Stomach (tissue), 9 donors: Measurements from ENCODE around the gene ABCA12. TPM values are rescaled to one million over a fixed set of nuclear protein-coding genes. Genes with fewer than 3 reads are reported as not detected.

ENCODE experiments used
- DNase-seq, 2 donors: peaks; one replicate each; pipeline versions ENCODE4 v3.0.0 to v3.0.0-alpha.2; 2013 to 2019
- H3K27ac ChIP-seq, 5 donors: fragments of 200-600 bp in 4 of 5; sonication (generic) in 4 of 5; one replicate each; pipeline ENCODE4 v1.5.1; 2013 to 2019; ENCODE audit warnings: mild to moderate bottlenecking in 1 of 5, moderate library complexity in 1 of 5
- H3K27me3 ChIP-seq, 3 donors: fragments of 200-600 bp; sonication (generic); one replicate each; pipeline ENCODE4 v1.5.1; 2017 to 2019; ENCODE audit warnings: mixed run types in 1 of 3
- H3K36me3 ChIP-seq, 4 donors: fragments of 200-600 bp; sonication (generic); 1 replicate in 3 of 4; 2 replicates in 1 of 4; pipeline ENCODE4 v1.5.1; 2016 to 2019
- H3K4me1 ChIP-seq, 4 donors: fragments of 200-600 bp; sonication (generic); one replicate each; pipeline ENCODE4 v1.5.1; 2016 to 2019
- H3K4me3 ChIP-seq, 4 donors: fragments of 200-600 bp; sonication (generic) in 3 of 4; one replicate each; pipeline ENCODE4 v1.5.1; 2016 to 2019; ENCODE audit warnings: mild to moderate bottlenecking in 1 of 4
- H3K9me3 ChIP-seq, 4 donors: fragments of 200-600 bp; sonication (generic); one replicate each; pipeline ENCODE4 v1.5.1; 2016 to 2019
- EP300 ChIP-seq: sonication (generic); formaldehyde crosslinking; IDR thresholded peaks from one replicate; pipeline ENCODE4 v1.6.1; 2017; ENCODE audit warnings: antibody characterized with exemption
- POLR2A ChIP-seq, 4 donors: fragments of 450-650 bp; IDR thresholded peaks; one replicate each; pipeline ENCODE4 v1.6.1; 2016; ENCODE audit warnings: antibody characterized with exemption in 4 of 4, control low read depth in 2 of 4, mild to moderate bottlenecking in 1 of 4, moderate library complexity in 1 of 4
- POLR2AphosphoS5 ChIP-seq, 3 donors: sonication (generic); formaldehyde crosslinking; IDR thresholded peaks; one replicate each; pipeline ENCODE4 v1.6.1; 2016; ENCODE audit warnings: antibody characterized with exemption in 3 of 3
- WGBS, 5 donors: extraction: QIAGEN DNeasy Blood & Tissue Kit in 3 of 5; methylation state at CpG; one replicate each; pipeline versions ENCODE4 v1.1.5 to v1.1.7; 2013 to 2018; 5-methylcytosine and 5-hydroxymethylcytosine counted together
- intact Hi-C: fragments of 100-400 bp; cut with DNase I; formaldehyde crosslinking; loops from one replicate; pipeline ENCODE4 v1.15.1; 2023; ENCODE audit warnings: low total_unique reads
- polyA plus RNA-seq, 3 donors: library from polyadenylated mRNA; stranded (reverse); fragments of 200-250 nt; gene quantifications; one replicate each; pipeline ENCODE4 v1.2.3, GENCODE V29; 2013
- total RNA-seq, 5 donors: library from RNA; depleted of rRNA; stranded (reverse); fragments of >200 nt; gene quantifications; one replicate each; pipeline versions ENCODE4 v1.1.0 to v1.2.3, GENCODE V29; 2014 to 2016
- TF ChIP-seq, protein P1 (sequence below), 7 experiments: fragments of 450-650 bp in 4 of 7; fragments of 200-600 bp in 3 of 7; sonication (generic) in 3 of 7; IDR thresholded peaks; one replicate each; pipeline ENCODE4 v1.5.1; 2016 to 2019; ENCODE audit warnings: antibody characterized with exemption in 7 of 7, control low read depth in 2 of 7, mild to moderate bottlenecking in 1 of 7
- donor health status: healthy with polysubstance abuse.
- donor health status: Bipolar disorder and iron deficiency.
- donor health status: healthy.

The ABCA12 gene
- total and polyA plus RNA-seq, 8 donors = under 0.01 to 1.8 (median 0.15) TPM; not detected in 4

- 59 to 91% (median 80%) methylated on average over 2 of the region's 2 CpGs for WGBS, 5 donors
- no peaks in the 10 kb centered on the region for H3K27me3 ChIP-seq
- intact Hi-C loops = no loop called here
- DNase-seq = no peak
- no peak overlapping the region for H3K27ac ChIP-seq
- H3K36me3 ChIP-seq = no peaks in the 10 kb centered on the region
- no peaks in the 10 kb centered on the region for H3K9me3 ChIP-seq
- no peaks in the 10 kb centered on the region for H3K4me1 ChIP-seq
- H3K4me3 ChIP-seq = no peak overlapping the region
- TF ChIP-seq, protein P1, sequence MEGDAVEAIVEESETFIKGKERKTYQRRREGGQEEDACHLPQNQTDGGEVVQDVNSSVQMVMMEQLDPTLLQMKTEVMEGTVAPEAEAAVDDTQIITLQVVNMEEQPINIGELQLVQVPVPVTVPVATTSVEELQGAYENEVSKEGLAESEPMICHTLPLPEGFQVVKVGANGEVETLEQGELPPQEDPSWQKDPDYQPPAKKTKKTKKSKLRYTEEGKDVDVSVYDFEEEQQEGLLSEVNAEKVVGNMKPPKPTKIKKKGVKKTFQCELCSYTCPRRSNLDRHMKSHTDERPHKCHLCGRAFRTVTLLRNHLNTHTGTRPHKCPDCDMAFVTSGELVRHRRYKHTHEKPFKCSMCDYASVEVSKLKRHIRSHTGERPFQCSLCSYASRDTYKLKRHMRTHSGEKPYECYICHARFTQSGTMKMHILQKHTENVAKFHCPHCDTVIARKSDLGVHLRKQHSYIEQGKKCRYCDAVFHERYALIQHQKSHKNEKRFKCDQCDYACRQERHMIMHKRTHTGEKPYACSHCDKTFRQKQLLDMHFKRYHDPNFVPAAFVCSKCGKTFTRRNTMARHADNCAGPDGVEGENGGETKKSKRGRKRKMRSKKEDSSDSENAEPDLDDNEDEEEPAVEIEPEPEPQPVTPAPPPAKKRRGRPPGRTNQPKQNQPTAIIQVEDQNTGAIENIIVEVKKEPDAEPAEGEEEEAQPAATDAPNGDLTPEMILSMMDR (IDR thresholded peaks at IDR 0.05) = no peak
- TF ChIP-seq EP300 (no peak), POLR2A (IDR thresholded peaks at IDR 0.05) (no peak), POLR2AphosphoS5 (IDR thresholded peaks at IDR 0.05) (no peak)
Measured at GRCh38 chr2:215156453-215156852, 18.0 kb upstream of the ABCA12 start.

GRCh38 chr2:215149894-215150293, 11.5 kb upstream of the ABCA12 start:
- H3K36me3 ChIP-seq = no peaks in the 10 kb centered on the region
- DNase-seq = no peak
- no peaks in the 10 kb centered on the region for H3K9me3 ChIP-seq
- WGBS, 5 donors = 83 to 96% (median 92%) methylated on average over 1 of the region's 1 CpG
- TF ChIP-seq POLR2A (IDR thresholded peaks at IDR 0.05) = no peak
- TF ChIP-seq, protein P1 (IDR thresholded peaks at IDR 0.05) = no peak
- TF ChIP-seq EP300 = no peak
- no peak for TF ChIP-seq POLR2AphosphoS5 (IDR thresholded peaks at IDR 0.05)
- H3K4me3 ChIP-seq = no peak overlapping the region
- no peak overlapping the region for H3K27ac ChIP-seq
- H3K4me1 ChIP-seq = no peaks in the 10 kb centered on the region
- intact Hi-C loops = no loop called here
- no peaks in the 10 kb centered on the region for H3K27me3 ChIP-seq

- Histone ChIP-seq H3K36me3 (no peaks in the 10 kb centered on the region), H3K27me3 (no peaks in the 10 kb centered on the region), H3K9me3 (no peaks in the 10 kb centered on the region), H3K4me3 (no peak overlapping the region), H3K4me1 (no peaks in the 10 kb centered on the region), H3K27ac (no peak overlapping the region)
- intact Hi-C loops = no loop called here
- TF ChIP-seq EP300 = no peak
- no peak for TF ChIP-seq POLR2A (IDR thresholded peaks at IDR 0.05)
- no peak for TF ChIP-seq POLR2AphosphoS5 (IDR thresholded peaks at IDR 0.05)
- TF ChIP-seq, protein P1 (IDR thresholded peaks at IDR 0.05) = no peak
- 12 to 29% (median 13%) methylated on average over 1 of the region's 1 CpG for WGBS, 5 donors
- no peak for DNase-seq
Measured at GRCh38 chr2:215149486-215149885, 11.1 kb upstream of the ABCA12 start.

DNA sequence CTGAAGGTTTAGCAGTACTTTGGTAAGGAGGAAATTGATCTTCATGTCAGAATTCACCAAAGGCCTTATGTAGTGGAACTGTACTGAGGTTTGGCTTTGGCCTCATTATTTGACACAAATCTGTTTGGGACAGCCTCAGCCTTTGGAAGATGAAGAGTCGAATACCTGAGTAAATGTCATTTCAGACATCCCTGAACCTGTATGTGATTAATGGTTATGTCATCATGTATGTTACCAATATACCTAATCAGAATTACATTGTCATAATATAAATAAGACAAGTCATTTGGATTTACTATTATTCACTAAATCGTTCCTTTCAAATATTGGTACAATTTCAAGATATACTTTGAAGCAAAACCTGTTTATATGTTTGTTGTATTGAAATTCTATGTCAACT, 10.6 kb upstream of the ABCA12 start:
- TF ChIP-seq EP300 (no peak), POLR2AphosphoS5 (IDR thresholded peaks at IDR 0.05) (no peak), POLR2A (IDR thresholded peaks at IDR 0.05) (no peak)
- TF ChIP-seq, protein P1 (IDR thresholded peaks at IDR 0.05) = no peak
- H3K9me3 ChIP-seq = no peaks in the 10 kb centered on the region
- no peaks in the 10 kb centered on the region for H3K27me3 ChIP-seq
- no peaks in the 10 kb centered on the region for H3K36me3 ChIP-seq
- WGBS, 5 donors = 76 to 91% (median 87%) methylated on average over 2 of the region's 2 CpGs
- intact Hi-C loops = no loop called here
- H3K4me1 ChIP-seq = no peaks in the 10 kb centered on the region
- H3K4me3 ChIP-seq = no peak overlapping the region
- DNase-seq = no peak
- H3K27ac ChIP-seq = no peak overlapping the region
